Stimulated activated naive CD8-positive, alpha-beta T cell treated with anti-CD3 and anti-CD28 coated beads, Interleukin-15, amount 100 ng/mL, for 72 hours (primary cell): Measurements from ENCODE around the gene SLC17A9.
A peak's percentile ranks its signal among the peaks of the same experiment; 100 is the strongest.

ENCODE experiments used
- ATAC-seq: fragments of 150-1000 bp; cut with Tn5 transposase; 2 replicates; pipeline ENCODE4 v1.10.0; 2021; ENCODE audit warnings: mild to moderate bottlenecking, moderate library complexity
- DNase-seq, 2 donors: peaks; one replicate each; pipeline ENCODE4 v3.0.0; 2021 to 2022
- H3K27ac Mint-ChIP-seq, 2 donors: one replicate each; pipeline ENCODE4 v1.8.0; 2022; ENCODE audit warnings: mild to moderate bottlenecking in 2 of 2, mixed read lengths in 2 of 2, moderate library complexity in 2 of 2
- H3K27me3 Mint-ChIP-seq: one replicate; pipeline ENCODE4 v1.8.0; 2022; ENCODE audit warnings: mixed read lengths
- H3K4me1 Mint-ChIP-seq: one replicate; pipeline ENCODE4 v1.8.0; 2022; ENCODE audit warnings: mild to moderate bottlenecking, mixed read lengths
- H3K4me3 Mint-ChIP-seq, 2 donors: one replicate each; pipeline ENCODE4 v1.8.0; 2022; ENCODE audit warnings: mild to moderate bottlenecking in 2 of 2, mixed read lengths in 2 of 2, moderate library complexity in 1 of 2
- H3K9me3 Mint-ChIP-seq, 2 donors: one replicate each; pipeline ENCODE4 v1.8.0; 2022; ENCODE audit warnings: mixed read lengths in 2 of 2

Gene SLC17A9

DNA sequence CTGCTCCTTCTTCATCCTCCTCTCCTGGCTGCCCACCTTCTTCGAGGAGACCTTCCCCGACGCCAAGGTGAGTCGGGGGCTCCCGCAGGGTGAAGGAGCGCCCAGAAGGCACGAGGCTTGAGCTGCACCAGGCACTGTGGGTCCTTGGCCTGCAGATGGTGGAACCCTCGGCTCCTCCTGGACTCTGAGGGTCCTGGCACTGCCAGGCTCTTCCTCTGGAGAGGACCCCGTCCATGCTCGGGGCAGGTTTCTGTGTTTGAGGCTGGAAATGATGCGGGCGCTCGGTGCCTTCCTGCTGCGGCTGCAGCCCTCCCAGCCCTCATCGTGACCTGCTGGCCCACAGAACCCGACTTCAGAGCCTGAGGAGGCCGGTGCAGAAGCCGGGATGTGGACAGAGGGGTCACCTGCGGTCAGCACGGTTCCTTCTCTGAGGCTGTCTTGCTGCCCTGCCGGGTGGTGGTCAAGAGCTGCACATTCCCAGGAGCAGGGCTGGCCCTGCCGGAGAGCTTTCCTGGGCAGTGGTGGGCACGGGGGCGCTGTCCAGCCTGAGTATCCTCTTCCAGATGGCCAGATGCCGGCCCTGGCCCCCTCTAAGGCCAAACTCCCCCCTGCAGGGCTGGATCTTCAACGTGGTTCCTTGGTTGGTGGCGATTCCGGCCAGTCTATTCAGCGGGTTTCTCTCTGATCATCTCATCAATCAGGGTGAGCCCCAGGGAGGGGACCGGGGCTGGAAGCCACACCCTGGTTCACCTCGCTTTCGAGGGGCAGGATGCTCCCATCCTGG, 11.3 kb downstream of the SLC17A9 start:
- Mint-ChIP-seq H3K27me3 (no peaks in the 10 kb centered on the region), H3K4me3 (no peak overlapping the region), H3K27ac (no peak overlapping the region), H3K4me1 (peaks cover 19% of the 10 kb centered on the region), H3K9me3 (no peaks in the 10 kb centered on the region)
- ATAC-seq (no peak), DNase-seq (no peak)

- no peaks in the 10 kb centered on the region for H3K9me3 Mint-ChIP-seq
- H3K27me3 Mint-ChIP-seq: no peaks in the 10 kb centered on the region
- no peak overlapping the region for H3K27ac Mint-ChIP-seq
- no peak for DNase-seq
- no peak for ATAC-seq
- H3K4me1 Mint-ChIP-seq: peaks cover 10% of the 10 kb centered on the region
- H3K4me3 Mint-ChIP-seq: no peak overlapping the region
Measured at GRCh38 chr20:62964700-62965099, 12.2 kb downstream of the SLC17A9 start.

DNA sequence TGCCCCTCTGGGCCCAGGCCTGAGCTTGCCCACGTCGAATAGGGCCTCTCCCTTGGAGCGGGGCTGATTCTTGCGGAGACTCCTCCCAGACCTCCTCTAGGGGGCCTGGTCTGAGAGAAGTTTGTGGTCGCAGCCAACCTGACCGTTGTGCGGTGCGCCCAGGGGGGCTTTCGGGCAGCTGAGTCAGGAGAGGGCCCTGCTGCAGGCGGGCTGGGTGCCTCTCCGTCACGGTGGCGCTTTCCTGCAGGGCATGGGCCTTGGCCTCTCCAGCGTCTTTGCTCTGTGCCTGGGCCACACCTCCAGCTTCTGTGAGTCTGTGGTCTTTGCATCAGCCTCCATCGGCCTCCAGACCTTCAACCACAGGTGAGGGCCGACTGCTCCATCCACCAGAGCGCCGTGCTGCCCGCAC, 12.9 kb downstream of the SLC17A9 start:
- Mint-ChIP-seq H3K9me3 (no peaks in the 10 kb centered on the region), H3K4me3 (no peak overlapping the region), H3K27me3 (no peaks in the 10 kb centered on the region), H3K27ac (no peak overlapping the region), H3K4me1 (peaks cover 3% of the 10 kb centered on the region)
- DNase-seq (no peak), ATAC-seq (no peak)

GRCh38 chr20:62966212-62967148, 14.0 kb downstream of the SLC17A9 start:
- Mint-ChIP-seq H3K27me3 (peaks cover 6% of the 10 kb centered on the region), H3K4me3 (no peak overlapping the region), H3K9me3 (no peaks in the 10 kb centered on the region), H3K27ac (no peak overlapping the region), H3K4me1 (peaks cover 3% of the 10 kb centered on the region)
- ATAC-seq (no peak), DNase-seq (no peak)

- H3K27ac Mint-ChIP-seq: no peak overlapping the region
- H3K9me3 Mint-ChIP-seq: no peaks in the 10 kb centered on the region
- peaks cover 12% of the 10 kb centered on the region for H3K27me3 Mint-ChIP-seq
- H3K4me1 Mint-ChIP-seq: peaks cover 9% of the 10 kb centered on the region
- DNase-seq (no peak), ATAC-seq (no peak)
- H3K4me3 Mint-ChIP-seq: no peak overlapping the region
Measured at GRCh38 chr20:62967149-62967501, 14.6 kb downstream of the SLC17A9 start.

DNA sequence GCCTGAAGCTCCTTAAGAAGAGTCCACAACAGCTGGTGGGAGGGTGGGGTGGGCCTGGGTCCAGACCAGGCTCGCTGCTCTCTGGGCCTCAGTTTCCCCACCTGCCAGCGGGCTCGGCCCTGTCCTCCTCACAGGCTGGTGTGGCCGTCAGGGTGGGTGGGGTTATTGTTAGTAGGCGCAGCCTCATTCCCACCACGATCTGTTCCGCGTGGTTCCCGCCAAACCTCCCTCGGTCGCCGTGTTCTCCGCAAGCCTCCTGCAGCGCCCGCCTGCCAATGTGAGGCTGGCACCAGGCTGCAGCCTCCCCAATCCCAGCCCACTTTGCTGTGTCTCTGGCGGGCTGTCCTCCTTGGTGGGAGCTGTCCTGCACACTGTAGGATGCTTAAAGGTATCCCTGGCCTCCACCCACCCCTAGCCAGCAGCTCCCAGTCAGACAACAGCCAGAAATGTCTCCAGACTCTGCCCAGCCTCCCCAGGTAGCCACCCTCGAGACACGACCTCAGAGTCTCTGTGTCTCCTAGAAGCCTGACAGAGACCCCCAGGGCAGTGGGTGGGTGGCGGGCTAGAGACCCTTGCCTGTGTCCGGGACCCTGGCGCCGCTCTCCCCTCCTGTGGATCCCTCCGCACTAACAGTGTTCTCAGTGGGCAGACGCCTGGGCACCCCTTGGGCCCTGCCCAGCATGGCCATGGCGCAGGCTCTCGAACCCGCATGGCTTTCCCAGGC, 15.3 kb downstream of the SLC17A9 start:
- ATAC-seq: no peak
- Mint-ChIP-seq H3K4me1 (peaks cover 16% of the 10 kb centered on the region), H3K9me3 (no peaks in the 10 kb centered on the region), H3K27me3 (peaks cover 19% of the 10 kb centered on the region), H3K4me3 (no peak overlapping the region), H3K27ac (no peak overlapping the region)
- no peak for DNase-seq

GRCh38 chr20:62968378-62969178, 16.1 kb downstream of the SLC17A9 start:
- no peak for DNase-seq
- H3K27me3 Mint-ChIP-seq: peaks cover 27% of the 10 kb centered on the region
- H3K4me3 Mint-ChIP-seq: no peak overlapping the region
- H3K4me1 Mint-ChIP-seq: peaks cover 24% of the 10 kb centered on the region
- no peaks in the 10 kb centered on the region for H3K9me3 Mint-ChIP-seq
- ATAC-seq: no peak
- no peak overlapping the region for H3K27ac Mint-ChIP-seq

DNA sequence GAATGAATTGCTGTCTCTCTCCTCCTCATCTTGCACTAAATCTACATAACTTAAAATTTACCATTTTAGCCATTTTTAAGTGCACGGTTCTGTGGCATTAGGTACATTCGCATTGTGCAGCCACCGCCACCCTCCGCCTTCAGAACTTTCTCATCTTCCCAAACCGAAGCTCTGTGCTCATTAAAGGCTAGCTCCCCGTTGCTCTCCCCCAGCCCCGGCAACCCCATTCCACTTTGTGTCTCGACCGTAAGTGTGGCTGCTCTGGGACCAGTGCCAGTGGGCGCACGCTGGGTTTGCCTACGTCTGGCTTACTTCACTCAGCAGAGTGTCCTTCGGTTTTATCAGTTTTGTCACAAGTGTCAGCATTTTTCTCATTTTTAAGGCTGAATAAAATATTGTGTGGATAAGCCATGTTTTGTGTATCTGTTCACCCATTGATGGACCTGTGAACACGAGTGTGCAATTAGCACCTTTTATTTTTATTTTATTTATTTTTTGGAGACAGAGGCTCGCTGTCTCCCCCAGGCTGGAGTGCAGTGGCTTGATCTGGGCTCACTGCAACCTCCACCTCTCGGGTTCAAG, 16.8 kb downstream of the SLC17A9 start:
- DNase-seq: no peak
- Mint-ChIP-seq H3K27me3 (peaks cover 34% of the 10 kb centered on the region), H3K9me3 (no peaks in the 10 kb centered on the region), H3K27ac (no peak overlapping the region), H3K4me1 (peaks cover 25% of the 10 kb centered on the region), H3K4me3 (no peak overlapping the region)
- no peak for ATAC-seq

- Mint-ChIP-seq H3K4me1 (peaks cover 25% of the 10 kb centered on the region), H3K27ac (no peak overlapping the region), H3K27me3 (peaks cover 40% of the 10 kb centered on the region), H3K9me3 (no peaks in the 10 kb centered on the region), H3K4me3 (no peak overlapping the region)
- DNase-seq: no peak
- no peak for ATAC-seq
Measured at GRCh38 chr20:62969939-62970306, 17.4 kb downstream of the SLC17A9 start.

- Mint-ChIP-seq H3K9me3 (no peaks in the 10 kb centered on the region), H3K4me1 (peaks cover 25% of the 10 kb centered on the region), H3K4me3 (no peak overlapping the region), H3K27me3 (peaks cover 42% of the 10 kb centered on the region), H3K27ac (no peak overlapping the region)
- ATAC-seq: no peak
- no peak for DNase-seq
Measured at GRCh38 chr20:62970307-62971210, 18.1 kb downstream of the SLC17A9 start.

- Mint-ChIP-seq H3K4me1 (peaks cover 25% of the 10 kb centered on the region), H3K9me3 (no peaks in the 10 kb centered on the region), H3K27ac (no peak overlapping the region), H3K4me3 (peak overlapping the region in 1 of 2 donors; percentile 1), H3K27me3 (peaks cover 51% of the 10 kb centered on the region)
- ATAC-seq (no peak), DNase-seq (no peak)
Measured at GRCh38 chr20:62971211-62971949, 18.9 kb downstream of the SLC17A9 start.

GRCh38 chr20:62971950-62972844, 19.7 kb downstream of the SLC17A9 start:
- DNase-seq (peak; percentile 84 to 87), ATAC-seq (peak; percentile 91)
- peaks cover 26% of the 10 kb centered on the region for H3K4me1 Mint-ChIP-seq
- no peak overlapping the region for H3K27ac Mint-ChIP-seq
- peaks cover 59% of the 10 kb centered on the region for H3K27me3 Mint-ChIP-seq
- no peaks in the 10 kb centered on the region for H3K9me3 Mint-ChIP-seq
- peak overlapping the region; percentile 58 to 75 for H3K4me3 Mint-ChIP-seq
